PC-3 (cell line): Measurements from ENCODE around the gene RABIF.

Source experiments
- CTCF ChIP-seq: fragments of 300-600 bp; sonication (generic); conservative IDR thresholded peaks from 2 replicates; pipeline ENCODE4 v1.5.1; 2017; ENCODE audit warnings: antibody characterized with exemption, low read depth, mild to moderate bottlenecking, low read length
- EZH2 ChIP-seq: fragments of 300-600 bp; sonication (generic); IDR thresholded peaks from one replicate; pipeline ENCODE4 v1.6.1; 2017; ENCODE audit warnings: antibody characterized with exemption, mild to moderate bottlenecking, low read length; ENCODE audit not compliant: unreplicated experiment
- EZH2phosphoT487 ChIP-seq: fragments of 300-600 bp; sonication (generic); IDR thresholded peaks from 2 replicates; pipeline ENCODE4 v1.6.1; 2018; ENCODE audit warnings: mild to moderate bottlenecking, antibody characterized with exemption, low read length, borderline replicate concordance

- TF ChIP-seq EZH2phosphoT487 = no peak
- no peak for TF ChIP-seq EZH2
- TF ChIP-seq CTCF = peak; percentile 87
Observed at GRCh38 chr1:202852163-202852904, 36.6 kb downstream of the RABIF start.
